Kidney (tissue), 14 donors: ENCODE results near the gene PCNX1. TPM values are rescaled to one million over a fixed set of nuclear protein-coding genes. Genes with fewer than 3 reads are reported as not detected.

ENCODE experiments used
- DNase-seq, 5 donors: peaks; one replicate each; pipeline ENCODE4 v3.0.0-alpha.2; 2013 to 2020
- FAIRE-seq: peaks from 2 replicates; lab custom pipeline; 2012; peaks lifted over from hg19 to GRCh38; lab: Jason Lieb, UNC
- H3K27ac ChIP-seq, 2 donors: one replicate each; pipeline ENCODE4 v1.7.0; 2013; ENCODE audit warnings: low read depth in 2 of 2, low read length in 2 of 2, inconsistent platforms in 1 of 2
- H3K27me3 ChIP-seq: one replicate; pipeline ENCODE4 v1.7.1; 2013; ENCODE audit warnings: low read length, inconsistent platforms; ENCODE audit not compliant: control insufficient read depth, insufficient read depth
- H3K36me3 ChIP-seq, 3 donors: one replicate each; pipeline versions ENCODE4 v1.7.0 to v1.7.1; 2013; ENCODE audit warnings: low read length in 3 of 3, control low read depth in 1 of 3, inconsistent platforms in 1 of 3; ENCODE audit not compliant: insufficient read depth in 3 of 3, control insufficient read depth in 2 of 3
- H3K4me1 ChIP-seq, 3 donors: one replicate each; pipeline versions ENCODE4 v1.7.0 to v1.7.1; 2013; ENCODE audit warnings: low read length in 3 of 3, inconsistent platforms in 1 of 3, low read depth in 1 of 3; ENCODE audit not compliant: control insufficient read depth in 2 of 3, insufficient read depth in 2 of 3
- H3K4me3 ChIP-seq, 3 donors: one replicate each; pipeline versions ENCODE4 v1.7.0 to v1.8.1; 2013; ENCODE audit warnings: low read length in 3 of 3, control low read depth in 1 of 3, inconsistent platforms in 1 of 3
- H3K9ac ChIP-seq, 3 donors: one replicate each; pipeline versions ENCODE4 v1.7.0 to v1.7.1; 2013; ENCODE audit warnings: low read length in 3 of 3, control low read depth in 1 of 3, inconsistent platforms in 1 of 3
- H3K9me3 ChIP-seq, 3 donors: one replicate each; pipeline versions ENCODE4 v1.7.0 to v1.7.1; 2013; ENCODE audit warnings: low read length in 3 of 3, control low read depth in 1 of 3, inconsistent platforms in 1 of 3; ENCODE audit not compliant: control insufficient read depth in 2 of 3, insufficient read depth in 1 of 3
- intact Hi-C: fragments of 100-400 bp; cut with DNase I; formaldehyde crosslinking; loops from one replicate; pipeline ENCODE4 v1.11.1; 2022
- polyA plus RNA-seq: library from polyadenylated mRNA; stranded (reverse); fragments of 350-450 nt; fragmentation: Illumina TruSeq; extraction: RNeasy Lipid Tissue Mini Kit (QIAGEN cat#74804); gene quantifications from one replicate; pipeline ENCODE4 v1.2.3, GENCODE V29; 2014; ENCODE audit warnings: low read depth, low replicate concordance; ENCODE audit not compliant: insufficient read depth
- total RNA-seq: library from RNA; stranded (reverse); fragmentation: NEBNext Ultra II Directional; extraction: Animal tissue kit (Norgen Biotek cat#: 25700); gene quantifications from one replicate; pipeline ENCODE4 v1.2.1, GENCODE V29; 2021
- TF ChIP-seq, protein P1 (sequence below): IDR thresholded peaks from 3 replicates; pipeline ENCODE4 v1.5.1; 2012; ENCODE audit warnings: mild to moderate bottlenecking, moderate library complexity, borderline replicate concordance; ENCODE audit not compliant: insufficient read depth; ENCODE audit errors: extremely low read depth
- donor health status: control.
- donor health status: control.
- donor health status: control.
- donor health status: control.
- donor health status: control.
- donor health status: DM: yes; HTN: yes; CAD: no.
- donor health status: Normal renal cell carcinoma (clear cell type).

The PCNX1 gene
- total and polyA plus RNA-seq, 2 donors from 2014 or later = 16.2 to 55.2 TPM

DNA sequence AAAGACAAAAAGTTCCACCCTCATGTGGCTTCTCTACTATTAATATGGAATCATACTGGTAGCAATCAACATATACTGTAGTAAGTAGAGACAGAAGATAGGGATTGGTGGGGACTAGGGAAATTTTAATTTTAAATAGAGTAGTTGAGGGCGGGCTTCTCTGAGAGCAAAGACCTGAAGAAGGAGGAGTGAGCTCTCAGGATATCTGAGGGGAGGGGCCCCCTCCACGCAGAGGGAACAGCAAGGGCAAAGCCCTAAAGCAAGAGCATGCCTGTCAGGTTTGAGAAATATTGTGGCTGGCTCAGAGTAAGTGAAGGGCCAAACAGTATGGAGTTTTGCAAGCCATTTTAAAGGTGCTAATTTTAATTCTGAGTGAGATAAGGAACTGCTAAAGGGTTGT, 64.3 kb downstream of the PCNX1 start:
- Histone ChIP-seq H3K9me3 (no peaks in the 10 kb centered on the region), H3K4me1 (no peaks in the 10 kb centered on the region), H3K9ac (no peak overlapping the region), H3K36me3 (peaks cover 0 to 4% (median 2%) of the 10 kb centered on the region in 3 donors), H3K4me3 (no peak overlapping the region), H3K27ac (no peak overlapping the region), H3K27me3 (no peaks in the 10 kb centered on the region)
- intact Hi-C loops = loop anchor here (10.0 kb wide), 1 partner anchor 157 kb away; no protein-coding TSS in a partner anchor
- TF ChIP-seq, protein P1, sequence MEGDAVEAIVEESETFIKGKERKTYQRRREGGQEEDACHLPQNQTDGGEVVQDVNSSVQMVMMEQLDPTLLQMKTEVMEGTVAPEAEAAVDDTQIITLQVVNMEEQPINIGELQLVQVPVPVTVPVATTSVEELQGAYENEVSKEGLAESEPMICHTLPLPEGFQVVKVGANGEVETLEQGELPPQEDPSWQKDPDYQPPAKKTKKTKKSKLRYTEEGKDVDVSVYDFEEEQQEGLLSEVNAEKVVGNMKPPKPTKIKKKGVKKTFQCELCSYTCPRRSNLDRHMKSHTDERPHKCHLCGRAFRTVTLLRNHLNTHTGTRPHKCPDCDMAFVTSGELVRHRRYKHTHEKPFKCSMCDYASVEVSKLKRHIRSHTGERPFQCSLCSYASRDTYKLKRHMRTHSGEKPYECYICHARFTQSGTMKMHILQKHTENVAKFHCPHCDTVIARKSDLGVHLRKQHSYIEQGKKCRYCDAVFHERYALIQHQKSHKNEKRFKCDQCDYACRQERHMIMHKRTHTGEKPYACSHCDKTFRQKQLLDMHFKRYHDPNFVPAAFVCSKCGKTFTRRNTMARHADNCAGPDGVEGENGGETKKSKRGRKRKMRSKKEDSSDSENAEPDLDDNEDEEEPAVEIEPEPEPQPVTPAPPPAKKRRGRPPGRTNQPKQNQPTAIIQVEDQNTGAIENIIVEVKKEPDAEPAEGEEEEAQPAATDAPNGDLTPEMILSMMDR = no peak
- DNase-seq = peak in 1 of 5 donors; percentile 10
- no peak for FAIRE-seq

DNA sequence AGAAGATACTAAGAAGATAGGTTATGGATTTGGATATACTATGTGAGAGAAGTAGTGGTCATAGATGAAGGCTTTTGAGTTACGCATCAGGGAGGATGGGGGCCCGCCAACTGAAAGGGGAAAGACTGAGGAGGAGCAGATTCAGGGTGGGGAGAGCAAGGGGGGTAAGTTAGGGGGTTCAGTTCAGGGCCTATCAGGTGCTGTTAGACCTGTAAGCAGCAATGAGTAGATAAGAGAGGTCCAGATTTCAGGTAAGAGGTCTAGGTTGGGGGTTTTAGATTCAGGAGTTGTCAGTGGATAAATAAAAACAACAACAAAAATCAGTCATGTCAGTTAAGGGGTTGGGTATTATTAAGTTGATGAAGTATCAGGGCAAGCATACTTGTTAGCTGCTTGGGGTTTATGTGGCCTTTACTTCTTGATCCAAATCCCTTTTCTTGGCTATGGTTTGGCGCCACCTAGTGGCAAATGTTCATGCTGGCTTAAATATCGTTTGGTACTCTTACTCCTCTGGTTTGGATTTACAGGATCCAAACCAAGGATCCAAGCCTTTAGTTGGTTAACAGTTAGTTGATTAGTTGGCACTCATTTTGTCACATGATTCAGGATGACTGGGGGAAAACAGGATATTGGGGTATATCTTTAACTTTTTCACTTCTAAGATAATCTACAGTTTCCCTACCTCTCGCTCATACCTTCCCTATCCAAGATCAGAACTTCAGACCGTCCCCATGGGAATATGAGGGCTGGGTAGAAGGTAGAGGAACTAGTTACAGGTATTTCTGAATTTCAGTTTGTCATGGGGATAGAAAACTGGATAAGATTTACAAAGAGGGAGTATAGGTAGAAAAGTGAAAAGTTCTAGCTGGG, 65.1 kb downstream of the PCNX1 start:
- no peak overlapping the region for H3K9ac ChIP-seq
- H3K27me3 ChIP-seq = no peaks in the 10 kb centered on the region
- no peak overlapping the region for H3K27ac ChIP-seq
- H3K4me1 ChIP-seq = no peaks in the 10 kb centered on the region
- TF ChIP-seq, protein P1 = peak; percentile 82
- no peak overlapping the region for H3K4me3 ChIP-seq
- no peaks in the 10 kb centered on the region for H3K9me3 ChIP-seq
- peaks cover 2 to 10% (median 6%) of the 10 kb centered on the region in 3 donors for H3K36me3 ChIP-seq
- DNase-seq (peak; percentile 69 to 94 (median 86)), FAIRE-seq (peak; percentile 85)
- intact Hi-C loops = loop anchor here (10.0 kb wide), 1 partner anchor 158 kb away; no protein-coding TSS in a partner anchor

DNA sequence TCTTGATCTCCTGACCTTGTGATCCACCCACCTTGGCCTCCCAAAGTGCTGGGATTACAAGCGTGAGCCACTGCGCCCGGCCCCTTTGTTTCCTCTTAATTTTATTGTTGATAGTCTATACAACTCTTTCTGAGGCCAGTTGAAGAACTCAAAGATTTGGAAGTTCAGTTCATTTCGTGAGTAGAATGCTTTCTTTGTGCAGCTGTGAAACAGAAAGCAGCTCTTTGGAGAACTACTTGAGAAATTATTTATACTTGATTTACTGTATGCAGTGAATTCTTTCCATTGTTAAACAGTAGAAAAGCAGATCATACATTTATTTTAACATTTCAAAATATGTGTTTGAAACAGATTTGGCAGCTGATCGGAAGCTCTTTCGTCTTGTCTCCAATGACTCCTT, 69.3 kb downstream of the PCNX1 start:
- no peaks in the 10 kb centered on the region for H3K4me1 ChIP-seq
- H3K27ac ChIP-seq = no peak overlapping the region
- no peaks in the 10 kb centered on the region for H3K27me3 ChIP-seq
- H3K4me3 ChIP-seq = no peak overlapping the region
- no peak for FAIRE-seq
- no peak overlapping the region for H3K9ac ChIP-seq
- peaks cover 6 to 16% (median 15%) of the 10 kb centered on the region in 3 donors for H3K36me3 ChIP-seq
- TF ChIP-seq, protein P1 = no peak
- no peaks in the 10 kb centered on the region for H3K9me3 ChIP-seq
- no peak for DNase-seq
- intact Hi-C loops = loop anchor here (10.0 kb wide), 1 partner anchor 162 kb away; no protein-coding TSS in a partner anchor
